Measurements from ENCODE around the gene SHCBP1.

Gene SHCBP1, protein sequence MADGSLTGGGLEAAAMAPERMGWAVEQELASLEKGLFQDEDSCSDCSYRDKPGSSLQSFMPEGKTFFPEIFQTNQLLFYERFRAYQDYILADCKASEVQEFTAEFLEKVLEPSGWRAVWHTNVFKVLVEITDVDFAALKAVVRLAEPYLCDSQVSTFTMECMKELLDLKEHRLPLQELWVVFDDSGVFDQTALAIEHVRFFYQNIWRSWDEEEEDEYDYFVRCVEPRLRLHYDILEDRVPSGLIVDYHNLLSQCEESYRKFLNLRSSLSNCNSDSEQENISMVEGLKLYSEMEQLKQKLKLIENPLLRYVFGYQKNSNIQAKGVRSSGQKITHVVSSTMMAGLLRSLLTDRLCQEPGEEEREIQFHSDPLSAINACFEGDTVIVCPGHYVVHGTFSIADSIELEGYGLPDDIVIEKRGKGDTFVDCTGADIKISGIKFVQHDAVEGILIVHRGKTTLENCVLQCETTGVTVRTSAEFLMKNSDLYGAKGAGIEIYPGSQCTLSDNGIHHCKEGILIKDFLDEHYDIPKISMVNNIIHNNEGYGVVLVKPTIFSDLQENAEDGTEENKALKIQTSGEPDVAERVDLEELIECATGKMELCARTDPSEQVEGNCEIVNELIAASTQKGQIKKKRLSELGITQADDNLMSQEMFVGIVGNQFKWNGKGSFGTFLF

DNA sequence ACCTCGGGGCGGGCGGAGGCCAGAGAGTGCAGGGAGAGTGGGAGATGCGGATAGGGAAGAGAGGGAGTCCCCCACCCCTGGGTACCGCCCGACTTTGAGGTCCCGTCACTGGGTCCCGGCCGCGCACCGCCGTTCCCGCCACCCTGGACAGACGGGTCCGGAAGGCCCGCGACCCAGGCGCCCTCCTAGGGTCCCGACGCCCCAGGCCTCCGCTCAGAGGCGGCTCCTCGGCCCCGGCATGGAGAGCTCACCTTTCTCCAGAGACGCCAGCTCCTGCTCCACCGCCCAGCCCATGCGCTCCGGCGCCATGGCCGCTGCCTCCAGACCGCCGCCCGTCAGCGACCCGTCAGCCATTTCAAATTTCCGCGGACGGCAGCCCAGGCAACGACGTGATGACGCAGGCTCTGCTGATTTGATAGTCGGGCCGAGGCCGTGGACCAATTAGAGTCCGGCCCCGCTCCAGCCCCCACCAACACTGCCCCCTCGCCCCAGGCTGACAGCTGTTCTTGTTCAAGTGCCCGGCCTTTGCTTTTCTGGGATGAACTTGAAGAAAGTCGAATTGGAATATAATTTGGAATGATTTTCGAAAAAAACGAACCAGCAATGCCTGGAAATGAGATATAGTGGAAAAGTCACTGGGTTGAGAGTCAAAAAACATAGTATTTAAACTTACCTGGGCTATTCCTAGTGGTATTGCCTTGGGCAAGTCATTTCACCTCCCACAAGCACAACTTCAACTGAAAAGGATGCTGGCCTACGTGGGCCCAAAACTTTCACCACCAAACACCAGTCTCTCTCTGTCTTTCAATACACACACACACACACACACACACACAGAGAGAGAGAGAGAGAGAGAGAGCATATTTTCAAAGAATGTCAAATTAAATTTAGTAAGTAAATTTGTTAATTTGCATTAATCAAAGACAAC is at the start of gene SHCBP1:
SHCBP1 (minus strand) TSS at position 374 of the 928 bp plus-strand sequence; CDS start at position 354, 20 bp downstream.
- TF ChIP-seq, protein P1, sequence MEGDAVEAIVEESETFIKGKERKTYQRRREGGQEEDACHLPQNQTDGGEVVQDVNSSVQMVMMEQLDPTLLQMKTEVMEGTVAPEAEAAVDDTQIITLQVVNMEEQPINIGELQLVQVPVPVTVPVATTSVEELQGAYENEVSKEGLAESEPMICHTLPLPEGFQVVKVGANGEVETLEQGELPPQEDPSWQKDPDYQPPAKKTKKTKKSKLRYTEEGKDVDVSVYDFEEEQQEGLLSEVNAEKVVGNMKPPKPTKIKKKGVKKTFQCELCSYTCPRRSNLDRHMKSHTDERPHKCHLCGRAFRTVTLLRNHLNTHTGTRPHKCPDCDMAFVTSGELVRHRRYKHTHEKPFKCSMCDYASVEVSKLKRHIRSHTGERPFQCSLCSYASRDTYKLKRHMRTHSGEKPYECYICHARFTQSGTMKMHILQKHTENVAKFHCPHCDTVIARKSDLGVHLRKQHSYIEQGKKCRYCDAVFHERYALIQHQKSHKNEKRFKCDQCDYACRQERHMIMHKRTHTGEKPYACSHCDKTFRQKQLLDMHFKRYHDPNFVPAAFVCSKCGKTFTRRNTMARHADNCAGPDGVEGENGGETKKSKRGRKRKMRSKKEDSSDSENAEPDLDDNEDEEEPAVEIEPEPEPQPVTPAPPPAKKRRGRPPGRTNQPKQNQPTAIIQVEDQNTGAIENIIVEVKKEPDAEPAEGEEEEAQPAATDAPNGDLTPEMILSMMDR (IDR thresholded peaks at IDR 0.05) = no peak

DNA sequence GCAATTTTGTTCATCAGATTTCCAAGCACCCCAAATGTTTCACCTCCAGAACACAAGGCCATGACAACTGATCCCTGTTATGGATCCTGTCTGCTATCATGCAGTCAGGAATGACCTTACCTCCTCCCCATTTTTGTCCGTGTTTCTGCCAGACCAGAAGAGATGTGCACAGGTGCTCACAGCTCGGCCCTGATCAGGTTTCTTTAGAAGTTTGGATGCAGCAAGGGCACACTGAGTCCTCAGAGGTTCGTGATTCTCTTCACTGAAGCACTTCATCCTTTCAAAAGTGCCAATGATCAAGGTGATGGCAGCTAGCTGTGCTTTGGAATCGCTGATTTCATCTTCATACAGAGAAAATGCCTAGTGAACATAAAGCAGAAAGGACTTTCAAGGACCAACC is 40.9 kb upstream of the SHCBP1 start:
- TF ChIP-seq, protein P1 (IDR thresholded peaks at IDR 0.05) = no peak

DNA sequence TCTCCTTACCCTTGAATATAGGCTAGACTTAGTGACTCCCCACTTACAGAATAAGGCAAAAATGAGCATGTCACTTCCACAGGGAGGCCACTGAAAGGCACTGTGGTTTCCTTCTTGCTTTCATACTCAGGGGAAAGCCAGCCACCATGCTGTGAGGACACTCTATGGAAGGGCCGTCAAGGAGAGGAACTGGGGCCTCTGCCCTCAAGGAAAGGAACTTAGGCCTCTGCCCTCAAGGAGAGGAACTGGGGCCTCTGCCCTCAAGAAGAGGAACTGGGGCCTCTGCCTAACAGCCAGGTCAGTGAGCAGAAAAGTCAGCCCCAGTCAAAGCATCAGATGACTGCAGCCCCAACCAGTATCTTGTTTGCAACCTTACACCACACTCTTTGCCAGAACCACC is 37.7 kb upstream of the SHCBP1 start:
- TF ChIP-seq, protein P1 (IDR thresholded peaks at IDR 0.05) = no peak

DNA sequence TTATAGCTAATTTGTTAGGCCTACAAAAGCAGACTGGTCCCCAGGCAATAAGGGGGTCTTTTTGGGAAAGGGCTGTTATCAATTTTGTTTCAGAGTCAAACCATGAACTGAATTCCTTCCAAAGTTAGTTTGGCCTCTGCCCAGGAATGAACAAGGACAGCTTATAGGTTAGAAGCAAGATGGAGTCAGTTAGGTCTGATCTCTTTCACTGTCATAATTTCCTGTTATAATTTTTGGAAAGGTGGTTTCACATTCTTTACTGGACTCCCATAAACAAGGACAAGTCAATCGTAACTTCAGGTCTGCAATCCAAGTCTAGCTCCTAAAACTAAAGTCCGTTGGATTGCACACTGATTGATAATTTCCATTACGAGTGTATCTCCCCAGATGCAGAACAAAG is 30.1 kb upstream of the SHCBP1 start:
- TF ChIP-seq, protein P1 (IDR thresholded peaks at IDR 0.05) = no peak

DNA sequence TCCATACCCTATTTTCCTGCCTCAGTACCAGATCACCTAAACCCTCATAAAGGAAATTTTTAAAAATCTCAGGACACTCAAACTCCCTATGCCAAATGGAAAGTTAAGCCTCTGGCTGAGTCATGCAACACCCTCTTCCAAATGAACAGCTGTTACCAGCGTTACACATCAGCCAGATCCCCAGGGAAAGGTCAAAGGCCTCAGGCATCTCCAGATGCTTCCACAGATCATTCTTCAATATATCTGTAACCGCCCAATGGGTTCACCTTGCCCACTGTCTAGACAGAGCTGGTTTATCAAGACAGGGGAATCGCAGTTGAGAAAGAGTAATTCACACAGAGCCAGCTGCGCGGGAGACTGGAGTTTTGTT is 29.1 kb upstream of the SHCBP1 start:
- TF ChIP-seq, protein P1 (IDR thresholded peaks at IDR 0.05) = no peak

DNA sequence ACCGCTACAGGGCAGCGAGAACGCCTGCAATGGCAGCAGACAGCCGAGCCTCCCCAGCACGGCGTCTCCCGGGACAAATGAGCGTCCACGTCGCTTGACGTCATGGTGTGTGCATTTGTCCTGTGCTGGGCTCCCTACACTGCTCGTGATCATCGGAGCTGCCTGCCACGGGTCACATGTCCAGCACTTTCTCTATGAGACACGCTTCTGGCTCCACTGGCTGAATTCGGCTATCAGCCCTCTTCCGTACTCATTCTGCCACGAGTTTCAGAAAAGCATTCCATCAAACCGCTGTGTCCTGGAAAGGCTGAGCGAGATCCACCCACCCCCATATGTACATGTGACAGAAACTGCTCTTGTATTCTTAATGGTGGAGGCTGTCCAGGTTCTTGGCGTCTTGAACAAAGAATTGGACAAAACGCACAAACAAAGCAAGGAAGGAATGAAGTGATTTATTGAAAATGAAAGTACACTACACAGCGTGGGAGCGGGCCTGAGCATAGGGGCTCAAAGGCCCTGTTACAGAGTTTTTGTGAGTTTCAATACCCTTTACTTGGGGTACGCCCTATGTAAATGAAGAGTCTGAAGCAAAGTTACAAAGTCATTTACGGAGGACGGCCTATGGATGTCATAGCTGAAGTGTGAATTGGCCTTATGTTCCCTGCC is 28.5 kb upstream of the SHCBP1 start:
- TF ChIP-seq, protein P1 (IDR thresholded peaks at IDR 0.05) = no peak

DNA sequence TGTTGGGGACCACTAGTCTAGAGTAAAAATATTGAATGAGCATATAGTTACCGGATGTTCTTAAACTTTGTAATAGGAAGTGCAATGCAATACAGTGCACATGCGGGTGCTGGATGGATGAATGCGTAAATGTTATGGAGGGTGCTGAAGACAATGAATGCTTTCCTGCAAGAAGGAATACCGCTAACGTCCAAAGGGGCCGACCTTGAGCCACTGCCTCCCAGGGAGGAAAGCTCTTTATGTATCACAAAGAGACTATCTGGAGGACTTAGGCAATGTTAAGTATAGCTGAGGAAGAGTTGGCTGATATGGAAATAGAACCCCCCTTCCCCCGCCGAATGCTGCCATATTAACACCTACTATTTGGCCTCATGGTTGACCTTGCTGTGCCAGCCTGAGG is 27.5 kb upstream of the SHCBP1 start:
- TF ChIP-seq, protein P1 (IDR thresholded peaks at IDR 0.05) = no peak

Data from LNCAP (cell line).